Heart left ventricle (tissue), 13 donors: Measurements from ENCODE around the gene VTI1A.

ENCODE experiments used
- CTCF ChIP-seq, 12 donors: fragments of 200-600 bp; sonication (generic) in 4 of 12; IDR thresholded peaks; one replicate each; pipeline versions ENCODE4 v1.5.0 to v1.8.0; 2018 to 2022; ENCODE audit warnings: antibody characterized with exemption in 12 of 12, mild to moderate bottlenecking in 5 of 12
- POLR2A ChIP-seq, 2 donors: fragments of 450-650 bp; IDR thresholded peaks; one replicate each; pipeline ENCODE4 v1.6.1; 2017; ENCODE audit warnings: antibody characterized with exemption in 2 of 2, mild to moderate bottlenecking in 2 of 2, moderate library complexity in 2 of 2
- donor health status: ischemic (EF 13 %, LVEDD 7.1; RV severe dilation, severe dysfunction).
- donor health status: DM: no; HTN: yes; CAD: no.
- donor health status: DM: no; HTN: no; CAD: no.
- donor health status: ischemic (EF 25% LVEDD 6.9; RV normal size, moderate dysfunction).
- donor health status: ischemic (EF 25% LVEDD 5.7; RV mildly dilated, moderate dysfunction).
- donor health status: ischemic (EF 35%, LVEDD 5.7; RV mildly dilated, moderate dysfunction).
- donor health status: nonischemic (EF 11% LVEDD 7.7; RV severe dilation, severe dysfunction).
- donor health status: DM: yes; HTN: yes; CAD: no.
- donor health status: PGD.
- donor health status: ischemic (EF 29% LVEDD 5.4; RV normal size, mild dysfunction).
- donor health status: nonischemic (EF 23%, LVEDD 6.1; RV moderate dilation, normal function).

- TF ChIP-seq CTCF (IDR thresholded peaks at IDR 0.05) (no peak), POLR2A (IDR thresholded peaks at IDR 0.05) (no peak)
Measured at GRCh38 chr10:112841549-112841948, 394.5 kb downstream of the VTI1A start.
